ENCODE data around the gene CDH4. TPM values are rescaled to one million over a fixed set of nuclear protein-coding genes. Genes with fewer than 3 reads are reported as not detected.
"Not testable (repeated sequence)": the region's sequence is repeated elsewhere in the genome, so short reads cannot be mapped to it uniquely, and the experiment has no call there.

The CDH4 gene
- polyA plus RNA-seq, 4 donors = 6.1 to 8.9 (median 6.8) TPM

DNA sequence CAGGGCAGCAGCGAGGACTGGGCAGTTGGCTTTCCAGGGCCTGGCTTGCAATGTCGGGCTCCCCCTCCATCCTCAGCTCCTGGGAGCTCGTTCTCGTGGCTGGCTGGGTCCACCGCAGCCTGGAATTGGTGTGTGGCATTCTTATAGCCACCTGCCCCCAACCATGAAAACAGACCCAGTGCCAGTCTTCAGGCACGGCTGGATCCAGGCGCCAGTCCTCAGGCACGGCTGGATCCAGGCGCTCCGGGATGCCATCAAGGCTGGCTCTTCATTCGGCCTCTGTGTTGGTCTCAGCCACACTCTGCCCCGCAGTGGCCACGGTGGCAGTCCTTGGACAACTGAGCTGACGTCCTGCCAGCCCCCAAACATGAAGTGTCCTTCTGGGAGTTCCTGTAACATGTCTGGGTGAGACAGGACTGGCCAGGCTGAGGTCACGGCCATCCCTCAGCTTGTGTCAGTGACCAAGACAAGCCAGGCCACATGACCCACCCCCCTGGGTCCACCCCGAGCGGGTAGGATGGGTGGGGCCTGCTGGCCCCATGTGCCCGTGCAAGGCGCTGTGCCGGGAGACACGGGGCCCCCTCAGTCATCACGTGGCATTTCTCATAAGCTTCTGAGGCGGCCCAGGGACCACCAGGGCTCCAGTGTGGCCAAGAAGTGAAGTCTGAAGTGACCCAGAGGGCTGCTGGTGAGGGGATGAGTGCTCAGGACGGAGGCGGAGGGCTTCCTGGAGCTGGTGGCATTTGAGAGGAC lies 714.6 kb downstream of the CDH4 start:
- no peak for DNase-seq (ENCODE audit: low read depth in 4 of 4, low spot score in 3 of 4)

DNA sequence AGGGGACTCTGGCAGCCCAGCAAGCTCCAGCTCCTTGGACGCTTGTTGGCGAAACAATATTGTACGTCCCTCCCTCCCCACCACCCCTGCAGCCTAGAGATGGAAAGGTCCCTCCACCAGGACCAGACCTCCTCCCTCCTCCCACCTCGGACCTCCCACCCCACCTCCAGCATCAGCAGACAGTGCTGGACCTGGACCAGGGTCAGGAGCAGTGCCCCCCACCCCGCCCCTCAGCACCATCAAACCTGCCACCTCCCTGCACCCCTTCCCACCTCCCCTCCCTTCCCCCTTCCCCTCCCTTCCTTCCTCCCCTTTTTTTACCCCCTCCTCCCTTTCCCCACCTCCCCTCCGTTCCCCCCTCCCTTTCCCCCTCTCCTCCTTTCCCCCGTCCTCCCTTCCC lies 715.2 kb downstream of the CDH4 start:
- no peak for DNase-seq (ENCODE audit: low read depth in 4 of 4, low spot score in 3 of 4)

DNA sequence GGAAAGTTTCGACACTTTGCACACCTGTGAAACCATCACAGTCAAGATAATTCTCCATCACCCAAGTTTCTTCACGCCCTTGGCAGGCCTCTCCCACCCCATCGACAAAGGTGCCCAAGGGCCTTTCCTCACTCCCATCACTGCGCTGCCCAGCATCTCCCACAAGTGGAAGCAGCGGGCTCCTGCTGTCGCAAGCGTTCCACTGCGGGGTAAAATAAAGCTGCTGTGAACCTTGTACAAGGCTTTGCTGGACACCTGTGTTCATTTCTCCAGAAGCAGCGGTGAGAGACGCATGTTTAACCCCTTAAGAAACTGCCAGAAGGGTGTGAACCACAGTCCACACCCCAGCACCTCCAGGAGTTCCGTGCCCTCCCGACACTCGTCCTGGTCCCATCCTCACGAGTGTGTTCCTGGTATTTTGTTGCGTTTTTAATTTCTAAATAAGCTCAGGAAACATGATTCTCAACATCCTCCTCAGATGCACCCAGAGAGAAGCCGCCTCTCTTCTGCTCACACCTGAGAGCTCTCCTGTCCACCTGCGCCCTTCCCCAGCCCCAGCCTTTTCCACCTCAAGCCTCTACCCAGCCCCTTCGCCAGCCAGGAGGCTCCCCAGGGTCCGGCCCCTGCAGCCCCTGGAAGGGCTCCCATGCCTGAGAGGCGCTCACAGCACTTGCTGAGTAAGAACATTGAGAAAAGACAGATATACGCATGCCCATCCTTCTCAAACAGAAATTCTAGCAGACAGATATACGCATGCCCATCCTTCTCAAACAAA lies 716.2 kb downstream of the CDH4 start:
- no peak for DNase-seq (ENCODE audit: low read depth in 4 of 4, low spot score in 3 of 4)

DNA sequence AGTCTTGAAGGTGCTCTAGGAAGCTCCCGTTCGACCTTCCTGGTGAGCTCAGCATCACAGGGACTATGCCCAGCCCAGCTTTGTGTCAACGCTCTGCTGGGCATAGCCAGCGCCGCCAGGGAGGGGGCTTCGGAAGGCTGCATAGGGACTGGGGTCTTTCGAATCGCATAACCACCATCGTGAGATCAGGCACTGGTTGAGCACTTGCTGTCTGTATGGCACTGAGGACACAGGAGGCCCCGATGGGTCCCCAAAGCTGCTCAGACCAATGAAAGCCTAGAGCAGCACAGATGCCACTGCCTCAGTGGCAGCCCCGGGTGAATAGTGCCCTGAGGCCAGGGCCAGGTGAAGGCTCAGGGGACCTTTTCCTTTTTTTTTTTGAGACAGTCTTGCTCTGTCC lies 716.9 kb downstream of the CDH4 start:
- DNase-seq (ENCODE audit: low read depth in 4 of 4, low spot score in 3 of 4) = no peak

DNA sequence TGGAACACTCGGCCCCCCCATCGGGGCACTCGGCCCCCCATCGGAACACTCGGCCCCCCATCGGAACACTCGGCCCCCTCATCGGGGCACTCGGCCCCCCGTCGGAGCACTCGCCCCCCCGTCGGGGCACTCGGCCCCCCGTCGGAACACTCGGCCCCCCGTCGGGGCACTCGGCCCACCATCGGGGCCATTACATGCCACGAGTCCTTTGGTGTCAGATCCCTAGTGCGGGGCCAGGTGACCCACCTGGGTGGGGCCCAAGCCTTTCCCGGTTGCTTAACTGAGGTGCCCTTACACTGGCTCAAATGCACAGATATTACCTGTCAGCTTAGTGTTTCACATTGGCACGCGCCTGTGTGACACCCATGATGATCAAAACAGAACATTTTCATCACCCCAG lies 717.7 kb downstream of the CDH4 start:
- no peak for DNase-seq (ENCODE audit: low read depth in 4 of 4, low spot score in 3 of 4)

DNA sequence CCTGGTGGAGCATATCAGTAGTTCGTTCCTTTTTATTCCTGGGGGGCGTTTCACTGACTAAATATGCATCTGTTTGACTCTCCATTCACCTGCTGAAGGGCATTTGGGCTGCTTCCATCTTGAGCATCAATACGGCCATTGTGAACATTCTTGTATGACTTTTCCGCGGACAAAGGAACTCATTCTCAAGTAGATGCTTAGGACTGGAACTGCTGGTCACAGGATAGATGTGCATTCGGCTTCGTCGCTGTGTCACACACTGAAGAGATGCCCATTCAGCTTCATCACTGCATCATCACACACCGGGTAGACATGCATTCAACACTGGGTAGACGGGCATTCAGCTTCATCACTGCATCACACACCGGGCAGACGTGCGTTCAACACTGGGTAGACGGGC lies 718.3 kb downstream of the CDH4 start:
- DNase-seq (ENCODE audit: low read depth in 4 of 4, low spot score in 3 of 4) = no peak

DNA sequence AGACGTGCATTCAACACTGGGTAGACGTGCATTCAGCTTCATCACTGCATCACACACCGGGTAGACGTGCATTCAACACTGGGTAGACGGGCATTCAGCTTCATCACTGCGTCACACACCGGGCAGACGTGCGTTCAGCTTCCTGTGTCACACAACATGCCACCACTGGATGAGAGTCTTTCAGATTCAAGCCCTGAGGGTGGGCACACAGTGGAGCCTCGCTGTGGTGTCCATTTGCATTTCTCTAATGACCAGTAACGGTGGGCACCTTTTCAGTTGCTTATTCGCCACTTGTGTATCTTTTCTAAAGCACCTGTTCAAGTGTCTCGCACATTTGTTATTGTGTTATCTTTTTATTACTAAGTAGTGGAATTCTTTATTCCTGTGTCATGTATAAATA lies 719.5 kb downstream of the CDH4 start:
- DNase-seq (ENCODE audit: low read depth in 4 of 4, low spot score in 3 of 4) = not testable (repeated sequence)

DNA sequence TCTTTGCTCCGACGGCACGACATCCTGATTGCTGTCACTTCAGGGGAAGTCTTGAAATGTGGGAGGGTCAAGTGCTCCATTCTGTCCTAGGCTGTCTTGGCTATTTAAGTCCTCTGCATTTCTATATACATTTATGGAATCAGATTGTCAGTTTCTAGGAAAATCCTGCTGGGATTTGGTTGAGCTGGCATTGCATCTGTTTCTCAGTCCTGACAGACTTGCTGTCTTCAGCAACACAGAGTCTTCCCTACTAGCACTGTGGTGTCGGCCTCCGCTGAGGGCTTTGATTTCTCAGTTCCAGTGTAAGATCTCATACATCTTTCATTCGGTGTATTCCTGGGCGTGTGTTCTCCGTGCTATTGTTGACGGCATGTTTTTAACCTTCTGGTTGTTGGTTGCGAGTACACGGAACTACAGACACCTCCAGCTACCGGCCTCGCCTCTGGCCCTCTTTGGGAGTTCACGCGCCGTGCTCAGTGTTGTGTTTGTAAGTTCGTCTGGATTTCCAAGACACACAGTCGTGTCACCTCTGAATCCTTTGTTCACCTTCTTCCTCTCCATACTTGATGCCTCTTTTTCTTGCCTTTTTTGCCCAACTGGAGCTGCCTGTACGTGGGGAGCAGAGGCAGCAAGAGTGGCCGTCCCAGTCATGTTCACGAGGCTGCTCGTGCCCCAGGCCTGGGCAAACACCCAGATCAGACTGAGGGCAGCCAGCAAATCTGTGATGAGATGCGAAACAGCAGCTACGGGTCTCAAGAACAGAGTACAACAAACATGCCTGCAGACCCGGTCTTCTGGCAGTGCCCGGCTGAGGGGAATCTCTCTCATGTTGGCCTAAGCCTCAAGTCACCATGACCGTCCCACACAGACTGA lies 720.8 kb downstream of the CDH4 start:
- no peak for DNase-seq (ENCODE audit: low read depth in 4 of 4, low spot score in 3 of 4)

DNA sequence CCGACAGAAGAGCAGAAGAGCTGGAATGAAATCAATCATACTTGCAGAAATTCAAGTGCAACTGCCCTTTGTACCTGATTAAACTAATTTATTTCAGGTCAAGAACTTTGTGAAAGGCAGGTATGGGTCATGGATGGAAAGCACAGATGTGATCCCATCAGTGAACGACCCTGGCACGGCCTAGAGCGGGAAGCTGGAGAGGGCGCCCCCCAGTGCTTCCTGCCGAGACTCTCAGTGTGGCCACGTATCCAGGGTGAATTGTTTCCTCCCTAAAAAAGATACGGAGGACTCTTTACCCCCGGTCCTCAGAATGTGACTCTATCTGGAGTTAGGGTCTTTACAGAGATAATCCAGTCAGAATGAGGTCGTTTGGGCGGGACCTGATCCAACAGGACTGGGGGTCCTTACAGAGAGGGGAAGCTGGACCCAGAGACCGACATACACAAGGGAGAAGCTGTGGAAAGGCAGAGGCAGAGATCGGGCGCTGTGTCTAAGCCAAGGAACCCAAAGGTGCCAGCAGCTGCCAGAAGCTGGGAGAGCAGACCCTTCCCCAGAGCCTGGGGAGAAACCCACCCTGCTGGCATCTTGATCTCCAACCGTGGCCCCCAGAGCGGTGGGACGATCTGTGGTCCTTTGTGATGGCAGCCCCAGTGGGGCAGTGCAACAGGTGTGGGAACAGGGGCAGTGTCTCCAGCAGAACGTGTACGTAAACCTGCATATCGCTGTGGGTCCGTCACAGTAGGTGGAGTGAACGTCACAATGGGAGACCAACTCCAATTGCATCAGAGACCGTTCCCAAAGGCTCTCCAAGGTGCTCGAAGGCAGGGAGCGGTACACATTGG lies 721.7 kb downstream of the CDH4 start:
- DNase-seq (ENCODE audit: low read depth in 4 of 4, low spot score in 3 of 4) = no peak

DNA sequence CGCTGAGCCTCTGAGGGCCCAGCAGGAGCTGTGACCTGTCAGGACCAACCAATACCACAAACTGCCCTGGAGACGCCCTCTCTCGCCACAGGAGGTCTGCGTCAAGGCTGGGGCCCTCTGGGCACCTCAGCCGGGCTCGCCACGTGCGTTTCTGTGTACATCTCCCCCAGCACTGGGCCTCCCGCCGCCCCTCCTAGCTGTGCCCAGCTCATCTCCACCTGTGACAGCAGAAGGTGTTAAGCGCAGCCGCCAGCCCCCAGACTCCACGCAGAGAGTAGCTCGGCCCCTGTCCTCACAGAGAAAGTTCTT lies 722.2 kb downstream of the CDH4 start:
- no peak for DNase-seq (ENCODE audit: low read depth in 4 of 4, low spot score in 3 of 4)

DNA sequence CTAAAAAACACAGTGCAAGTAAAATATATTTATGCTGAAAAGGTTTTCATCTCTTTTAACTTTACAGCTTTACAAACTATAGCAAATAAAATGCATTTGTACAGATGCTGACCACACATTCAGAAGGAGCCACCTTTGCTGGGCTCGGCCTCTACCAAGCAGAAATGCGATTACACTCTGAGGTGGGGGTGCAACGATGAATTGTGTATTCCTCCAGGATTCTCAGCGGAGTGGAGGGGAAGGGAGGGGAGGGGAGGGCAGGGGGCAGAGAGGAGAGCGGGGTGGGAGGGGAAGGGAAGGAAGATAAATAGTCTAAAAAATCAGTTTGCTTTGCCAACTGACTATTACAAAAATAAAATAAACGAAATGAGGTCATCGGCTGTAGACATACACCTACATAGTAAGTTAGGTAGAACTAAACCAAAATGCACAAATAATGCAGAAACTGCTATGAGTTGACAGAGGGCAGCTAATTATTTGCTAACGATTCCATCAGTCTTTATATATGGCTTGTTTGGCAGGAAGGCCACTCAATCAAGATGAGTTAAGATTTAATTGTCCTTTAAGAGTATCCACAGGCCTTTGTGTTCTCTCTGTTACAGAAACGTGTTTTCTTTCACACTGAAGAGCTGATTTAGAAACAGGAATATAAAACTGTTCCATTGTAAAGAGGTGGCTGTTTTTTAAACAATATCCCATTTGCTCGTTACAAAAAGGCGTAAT lies 723.5 kb downstream of the CDH4 start:
- DNase-seq (ENCODE audit: low read depth in 4 of 4, low spot score in 3 of 4) = no peak

DNA sequence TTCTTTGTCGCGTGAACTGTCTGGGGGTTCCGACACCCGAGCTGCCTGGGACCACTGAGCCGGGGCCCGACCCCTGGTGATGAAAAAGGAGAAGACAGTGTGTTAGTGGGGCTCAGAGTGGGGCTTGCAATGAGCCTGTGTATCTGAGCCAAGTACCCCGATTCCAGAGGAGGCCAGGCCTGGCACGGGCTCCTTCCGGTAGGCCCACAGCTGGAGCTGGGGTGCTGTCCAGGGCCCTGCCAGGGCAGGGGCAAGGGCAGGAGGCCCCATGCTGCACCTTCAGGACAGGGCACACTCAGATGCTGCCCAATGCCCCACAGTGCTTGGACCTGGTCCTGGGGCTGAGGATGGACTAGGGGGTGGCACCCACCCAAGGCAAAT lies 724.2 kb downstream of the CDH4 start:
- DNase-seq (ENCODE audit: low read depth in 4 of 4, low spot score in 3 of 4) = no peak

DNA sequence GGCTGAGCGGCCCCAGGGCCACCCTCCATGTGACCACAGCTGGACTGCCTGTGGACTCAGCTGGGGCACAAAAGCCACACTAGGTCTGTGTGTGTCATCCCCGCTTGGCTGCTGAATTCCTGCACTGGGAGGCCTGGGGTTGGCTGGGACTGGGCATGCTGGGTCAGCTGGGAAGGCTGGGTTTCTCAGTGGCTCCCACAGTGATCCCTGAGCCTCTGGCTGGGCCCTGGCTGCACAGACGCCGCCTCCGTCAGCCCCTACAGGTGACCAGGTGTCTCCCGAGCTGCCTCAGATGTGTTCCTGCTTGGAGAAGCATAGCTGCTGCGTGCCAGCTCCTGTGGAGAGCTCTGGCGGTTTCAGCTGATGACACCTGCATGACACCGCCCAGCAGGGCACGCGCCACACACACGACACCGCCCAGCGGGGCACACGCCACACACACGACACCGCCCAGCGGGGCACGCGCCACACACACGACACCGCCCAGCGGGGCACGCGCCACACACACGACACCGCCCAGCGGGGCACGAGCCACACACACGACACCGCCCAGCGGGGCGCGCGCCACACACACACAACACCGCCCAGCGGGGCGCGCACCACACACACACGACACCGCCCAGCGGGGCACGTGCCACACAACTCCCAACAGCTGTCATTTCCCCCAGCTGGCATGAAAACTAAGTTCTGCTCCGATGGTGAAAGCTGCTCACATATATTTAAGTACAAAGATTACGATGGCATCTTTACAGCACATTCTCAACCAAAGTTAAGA lies 724.8 kb downstream of the CDH4 start:
- no peak for DNase-seq (ENCODE audit: low read depth in 4 of 4, low spot score in 3 of 4)

DNA sequence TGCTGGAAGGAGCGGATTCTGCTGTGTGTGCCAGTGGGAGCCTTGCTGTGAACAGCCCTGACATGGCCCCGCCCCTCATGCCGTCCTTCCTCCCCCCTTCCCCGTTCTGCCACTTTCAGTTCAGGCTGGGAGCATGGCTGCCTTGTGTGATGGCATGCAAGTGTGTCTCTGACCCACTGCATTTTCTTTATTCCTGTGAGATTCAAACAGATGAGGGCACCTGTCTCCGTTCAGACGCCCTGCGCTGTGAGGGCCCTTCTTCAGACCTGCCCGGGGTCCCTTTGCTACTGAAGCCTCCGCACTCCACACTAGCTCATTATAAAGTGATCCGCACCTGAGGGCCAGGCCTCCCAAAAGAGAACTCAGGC lies 725.3 kb downstream of the CDH4 start:
- DNase-seq (ENCODE audit: low read depth in 4 of 4, low spot score in 3 of 4) = no peak

DNA sequence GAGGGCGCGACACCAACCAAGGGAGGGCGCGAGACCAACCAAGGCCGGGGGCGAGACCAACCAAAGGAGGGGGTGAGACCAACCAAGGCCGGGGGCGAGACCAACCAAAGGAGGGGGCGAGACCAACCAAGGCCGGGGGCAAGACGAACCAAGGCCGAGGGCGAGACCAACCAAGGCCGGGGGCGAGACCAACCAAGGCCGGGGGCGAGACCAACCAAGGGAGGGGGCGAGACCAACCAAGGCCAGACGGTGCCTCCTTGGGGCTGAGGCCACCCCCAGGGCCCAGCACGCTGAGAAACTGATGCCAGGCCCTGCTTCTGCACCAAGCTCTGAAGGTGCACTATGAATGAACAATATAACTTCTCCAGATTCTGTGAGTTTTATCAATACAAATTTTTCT lies 726.4 kb downstream of the CDH4 start:
- no peak for DNase-seq (ENCODE audit: low read depth in 4 of 4, low spot score in 3 of 4)

DNA sequence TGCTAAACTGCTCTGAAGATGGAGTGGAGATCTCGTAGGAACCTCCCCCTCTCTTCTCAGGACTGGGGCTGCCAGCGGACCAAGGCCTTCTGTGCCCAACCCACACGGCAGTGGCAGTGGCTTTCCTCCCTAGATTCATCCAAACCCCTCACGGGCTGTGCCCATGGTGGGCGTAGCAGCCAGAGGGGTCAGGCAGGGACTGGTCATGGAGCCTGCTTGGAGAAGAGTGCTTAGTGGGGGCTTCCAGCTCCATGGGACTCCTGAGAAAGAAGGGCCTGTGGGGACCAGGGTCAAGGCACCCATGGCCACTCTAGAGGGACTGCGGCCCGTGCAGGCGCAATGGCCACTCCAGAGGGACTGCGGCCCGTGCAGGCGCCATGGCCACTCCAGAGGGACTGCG lies 727.0 kb downstream of the CDH4 start:
- DNase-seq (ENCODE audit: low read depth in 4 of 4, low spot score in 3 of 4) = no peak

DNA sequence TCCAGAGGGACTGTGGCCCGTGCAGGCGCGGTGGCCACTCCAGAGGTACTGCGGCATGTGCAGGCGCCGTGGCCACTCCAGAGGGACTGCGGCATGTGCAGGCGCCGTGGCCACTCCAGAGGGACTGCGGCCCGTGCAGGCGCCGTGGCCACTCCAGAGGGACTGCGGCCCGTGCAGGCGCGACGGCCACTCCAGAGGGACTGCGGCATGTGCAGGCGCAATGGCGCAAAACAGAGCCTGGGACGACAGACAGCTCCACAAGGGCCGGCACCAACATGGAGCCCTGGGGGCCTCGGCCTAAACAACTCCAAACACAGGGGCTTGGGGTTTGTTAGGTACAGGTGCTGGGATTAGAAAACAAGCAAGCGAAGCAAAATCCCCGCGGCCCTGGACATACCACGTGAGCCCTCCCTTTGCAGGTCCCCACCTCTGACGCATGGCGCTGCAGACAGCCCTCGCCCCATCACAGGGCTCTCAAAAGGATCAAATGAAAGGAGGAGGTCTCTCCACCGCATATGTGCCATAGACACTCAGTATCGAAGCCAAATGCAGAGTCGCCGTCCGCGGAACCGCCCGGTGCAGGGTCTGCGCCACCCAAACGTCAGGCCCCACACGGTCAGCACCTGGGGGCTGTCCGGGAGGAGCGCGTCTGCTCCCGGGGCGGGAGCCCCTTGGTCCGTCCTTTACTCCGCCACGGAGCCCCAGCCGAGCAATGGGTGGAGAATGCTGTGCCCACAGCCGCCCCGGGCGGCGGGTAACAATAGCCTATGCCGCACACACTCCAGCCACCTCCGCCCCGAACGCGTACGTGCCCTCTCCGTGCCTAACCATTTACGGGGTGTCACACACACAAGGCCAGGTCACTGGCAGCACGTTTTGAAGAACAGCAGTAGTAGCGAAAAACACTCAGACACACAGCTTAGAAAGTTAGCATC lies 727.9 kb downstream of the CDH4 start:
- no peak for DNase-seq (ENCODE audit: low read depth in 4 of 4, low spot score in 3 of 4)
